IPS-18c (cell line): ENCODE results near the gene RAB36.
A peak's percentile ranks its signal among the peaks of the same experiment; 100 is the strongest.

Experiments used
- H3K4me3 ChIP-seq: 2 replicates; pipeline ENCODE4 v1.7.0; 2013; ENCODE audit warnings: low read depth, mild to moderate bottlenecking, low read length, moderate library complexity; ENCODE audit not compliant: insufficient read depth
- H3K9me3 ChIP-seq: one replicate; pipeline ENCODE4 v1.6.1; 2013; ENCODE audit warnings: mild to moderate bottlenecking, low read length, moderate library complexity; ENCODE audit not compliant: control insufficient read depth, insufficient read depth

Gene RAB36

DNA sequence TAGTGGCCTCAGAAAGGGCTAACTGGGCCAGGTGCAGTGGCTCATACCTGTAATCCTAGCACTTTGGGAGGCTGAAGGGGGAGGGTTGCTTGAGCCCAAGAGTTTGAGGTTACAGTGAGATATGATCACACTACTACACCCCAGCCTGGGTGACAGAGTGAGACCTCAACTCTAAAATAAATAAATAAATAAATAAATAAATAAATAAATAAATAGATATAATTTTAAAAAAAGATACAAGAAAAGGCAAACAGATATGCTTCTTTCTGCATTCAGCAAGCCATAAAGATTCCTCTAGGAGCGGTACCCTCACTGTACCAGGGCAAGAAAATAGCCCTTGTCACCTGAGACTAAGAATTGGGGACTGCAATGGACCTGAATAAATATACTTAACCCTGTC lies 2.2 kb upstream of the RAB36 start:
- no peak overlapping the region for H3K4me3 ChIP-seq
- no peaks in the 10 kb centered on the region for H3K9me3 ChIP-seq

DNA sequence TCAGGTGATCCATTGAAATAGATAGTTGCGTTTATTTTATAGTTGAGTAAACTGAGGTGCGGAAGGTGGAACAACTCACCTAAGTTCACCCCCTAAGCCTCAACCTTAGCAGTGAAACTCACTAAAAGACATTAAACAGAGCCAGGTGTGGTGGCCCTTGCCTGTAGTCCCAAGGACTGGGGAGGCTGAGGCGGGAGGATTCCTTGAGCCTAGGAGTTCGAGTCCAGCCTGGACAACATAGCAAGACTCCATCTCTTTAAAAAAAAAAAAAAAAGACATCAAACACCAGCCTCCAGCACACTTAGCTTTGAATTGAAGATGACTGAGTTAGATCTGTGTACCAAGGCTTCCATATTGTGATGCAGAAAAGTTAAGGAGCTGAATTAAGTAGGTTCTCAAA lies 845 bp upstream of the RAB36 start:
- Histone ChIP-seq H3K4me3 (no peak overlapping the region), H3K9me3 (no peaks in the 10 kb centered on the region)

DNA sequence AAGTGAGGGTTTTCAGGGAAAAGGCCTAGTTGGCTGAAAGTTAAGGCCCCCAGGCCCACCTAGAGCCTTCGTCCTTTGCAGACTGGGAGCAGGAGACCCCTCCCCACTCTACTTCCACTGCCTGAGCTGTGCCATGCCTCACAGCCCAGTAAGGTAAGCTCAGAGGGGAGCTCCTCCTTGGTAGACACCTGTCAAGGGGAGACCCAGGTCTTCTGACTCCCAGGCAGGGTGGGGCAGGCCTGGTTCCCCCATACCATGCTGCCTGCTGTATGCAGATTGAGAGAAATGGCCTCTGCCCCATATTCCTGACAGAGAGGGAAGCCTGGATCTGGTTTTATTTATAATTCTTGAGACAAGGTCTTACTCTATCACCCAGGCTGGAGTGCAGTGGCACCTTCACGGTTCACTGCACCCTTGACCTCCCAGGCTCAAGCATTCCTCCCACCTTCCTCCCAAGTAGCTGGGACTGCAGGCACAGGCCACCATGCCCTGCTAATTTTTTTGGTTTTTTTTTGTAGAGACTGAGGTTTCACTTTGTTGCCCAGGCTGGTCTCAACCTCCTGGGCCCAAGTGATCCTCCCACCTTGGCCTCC lies 697 bp downstream of the RAB36 start:
- Histone ChIP-seq H3K9me3 (no peaks in the 10 kb centered on the region), H3K4me3 (peak overlapping the region; percentile 63)

DNA sequence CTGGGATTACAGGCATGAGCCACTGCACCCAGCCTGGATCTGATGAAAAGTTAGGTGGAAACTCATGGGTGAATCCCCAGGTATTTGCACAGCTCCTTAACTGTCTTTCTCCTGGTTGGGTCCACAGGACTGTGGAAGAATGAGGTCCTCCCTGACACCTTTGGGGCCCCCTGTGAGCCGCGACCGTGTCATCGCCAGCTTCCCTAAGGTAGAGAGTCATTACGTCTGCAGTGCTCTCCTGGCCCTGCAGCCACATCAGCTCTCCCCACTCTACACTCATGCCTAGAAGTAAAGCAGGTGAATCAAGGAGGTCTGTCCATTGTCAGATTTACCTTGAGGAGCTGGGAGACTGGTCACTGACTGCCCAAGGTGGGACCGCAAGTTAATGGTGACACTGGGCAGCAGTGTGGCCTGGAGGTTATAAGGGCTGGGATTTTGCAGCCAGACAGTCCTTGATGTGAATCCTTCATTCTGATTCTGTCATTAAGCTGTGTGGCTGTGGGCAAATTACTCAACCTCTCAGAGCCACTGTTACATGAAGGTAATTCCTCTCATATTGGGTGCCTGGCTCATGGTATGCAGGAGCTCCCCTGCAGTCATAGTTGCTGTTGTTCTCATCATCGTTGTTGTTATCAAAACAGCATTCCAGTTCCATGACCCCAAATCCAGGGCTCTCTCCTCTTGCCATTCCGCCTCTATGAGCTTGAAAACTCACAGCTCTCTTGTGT lies 1.4 kb downstream of the RAB36 start:
- no peak overlapping the region for H3K4me3 ChIP-seq
- H3K9me3 ChIP-seq, result no peaks in the 10 kb centered on the region

DNA sequence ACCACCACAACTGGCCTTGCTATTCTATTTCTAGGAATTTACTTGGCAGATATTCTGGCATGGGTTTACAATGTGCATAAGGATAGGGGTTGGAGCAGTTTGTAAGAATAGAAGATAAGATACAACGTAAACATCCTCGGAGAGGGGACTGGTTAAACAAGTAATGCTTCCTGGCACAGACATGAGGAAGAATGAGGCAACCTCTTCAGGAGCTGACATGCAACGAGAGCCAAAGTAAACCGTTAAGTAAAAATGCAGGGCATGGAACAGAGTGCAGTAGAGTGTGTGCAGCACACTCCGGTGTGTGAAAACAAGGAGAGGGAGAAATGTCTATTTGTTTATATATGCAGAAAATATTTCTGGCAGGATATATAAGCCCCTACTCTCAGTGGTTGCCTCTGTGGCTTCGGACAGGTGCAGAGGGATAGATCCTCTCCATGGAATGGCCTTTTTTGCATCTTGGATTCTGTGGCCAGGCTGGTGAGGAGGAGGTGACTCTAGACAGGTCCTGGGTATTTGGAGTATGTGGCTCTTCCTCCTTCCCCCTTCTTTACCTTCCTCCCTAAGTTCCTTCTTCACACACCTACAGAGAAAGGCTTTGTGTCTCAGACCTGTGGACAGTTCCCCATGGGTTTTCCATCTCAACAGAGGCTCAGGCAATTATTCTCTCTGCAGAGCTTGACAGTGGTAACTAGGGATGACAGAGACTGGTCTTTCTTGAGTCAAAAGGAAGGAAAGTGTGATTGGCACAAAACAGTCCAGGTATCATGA lies 2.5 kb downstream of the RAB36 start:
- no peaks in the 10 kb centered on the region for H3K9me3 ChIP-seq
- H3K4me3 ChIP-seq, result no peak overlapping the region

DNA sequence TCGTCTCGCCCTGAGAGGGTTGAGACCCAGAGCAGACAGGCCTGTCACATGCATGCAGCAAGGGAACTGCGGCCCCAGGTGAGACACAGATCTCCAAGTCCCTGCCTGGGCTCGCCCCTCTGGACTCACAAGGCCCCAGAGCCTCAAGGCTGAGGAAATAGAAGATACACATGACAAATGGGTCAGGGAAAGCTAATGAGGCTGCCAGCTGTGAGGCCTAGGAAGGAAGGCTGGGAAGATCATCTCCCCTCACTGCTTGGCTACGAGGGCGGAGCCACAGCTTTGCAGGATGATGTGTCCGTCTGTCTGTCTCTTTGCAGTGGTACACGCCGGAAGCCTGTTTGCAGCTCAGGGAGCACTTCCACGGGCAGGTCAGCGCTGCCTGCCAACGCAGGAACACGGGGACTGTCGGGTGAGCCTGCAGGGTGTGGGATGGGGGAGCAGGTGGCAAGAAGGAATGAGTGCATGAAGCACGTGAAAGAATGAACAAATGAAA lies 4.5 kb downstream of the RAB36 start:
- Histone ChIP-seq H3K4me3 (no peak overlapping the region), H3K9me3 (no peaks in the 10 kb centered on the region)

DNA sequence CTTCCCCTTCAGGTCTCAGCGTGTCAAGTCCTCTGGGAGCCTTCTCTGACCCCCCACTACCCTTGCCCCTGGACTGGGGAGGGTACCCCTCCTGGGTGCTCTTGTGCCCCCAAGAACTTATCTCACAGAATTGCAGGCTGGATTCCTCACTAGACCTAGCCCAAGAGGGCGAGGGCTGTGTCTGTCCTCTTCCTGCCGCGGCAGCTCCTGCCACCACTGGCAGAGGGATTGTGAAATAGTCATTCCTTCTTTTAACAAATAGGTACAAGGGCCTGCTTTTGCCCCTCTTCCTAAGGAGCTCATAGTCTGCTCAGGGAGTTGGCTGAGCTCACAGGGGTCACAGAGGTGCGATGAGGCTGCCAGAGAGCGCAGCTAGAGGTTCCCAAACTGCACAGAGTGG lies 5.5 kb downstream of the RAB36 start:
- no peak overlapping the region for H3K4me3 ChIP-seq
- no peaks in the 10 kb centered on the region for H3K9me3 ChIP-seq

DNA sequence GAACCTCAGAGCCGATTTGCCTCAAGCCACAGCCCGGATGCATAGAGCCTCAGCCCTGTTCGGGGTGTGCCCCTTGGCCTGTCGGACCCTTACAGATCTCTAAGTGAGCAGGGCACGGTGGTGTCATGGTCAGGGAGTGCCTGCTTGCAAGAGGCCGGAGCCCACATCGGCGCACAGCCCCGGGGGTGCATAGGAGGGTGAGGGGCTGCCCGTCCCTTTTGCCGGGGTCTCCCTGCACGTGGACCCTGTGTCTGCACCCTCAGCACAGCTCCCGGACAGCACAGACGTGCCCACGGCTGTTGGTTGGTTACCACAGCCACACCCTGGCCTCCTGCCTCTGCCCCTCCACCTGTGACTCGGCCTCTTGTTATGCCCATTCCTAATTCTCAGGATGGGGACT lies 6.5 kb downstream of the RAB36 start:
- Histone ChIP-seq H3K4me3 (no peak overlapping the region), H3K9me3 (no peaks in the 10 kb centered on the region)

DNA sequence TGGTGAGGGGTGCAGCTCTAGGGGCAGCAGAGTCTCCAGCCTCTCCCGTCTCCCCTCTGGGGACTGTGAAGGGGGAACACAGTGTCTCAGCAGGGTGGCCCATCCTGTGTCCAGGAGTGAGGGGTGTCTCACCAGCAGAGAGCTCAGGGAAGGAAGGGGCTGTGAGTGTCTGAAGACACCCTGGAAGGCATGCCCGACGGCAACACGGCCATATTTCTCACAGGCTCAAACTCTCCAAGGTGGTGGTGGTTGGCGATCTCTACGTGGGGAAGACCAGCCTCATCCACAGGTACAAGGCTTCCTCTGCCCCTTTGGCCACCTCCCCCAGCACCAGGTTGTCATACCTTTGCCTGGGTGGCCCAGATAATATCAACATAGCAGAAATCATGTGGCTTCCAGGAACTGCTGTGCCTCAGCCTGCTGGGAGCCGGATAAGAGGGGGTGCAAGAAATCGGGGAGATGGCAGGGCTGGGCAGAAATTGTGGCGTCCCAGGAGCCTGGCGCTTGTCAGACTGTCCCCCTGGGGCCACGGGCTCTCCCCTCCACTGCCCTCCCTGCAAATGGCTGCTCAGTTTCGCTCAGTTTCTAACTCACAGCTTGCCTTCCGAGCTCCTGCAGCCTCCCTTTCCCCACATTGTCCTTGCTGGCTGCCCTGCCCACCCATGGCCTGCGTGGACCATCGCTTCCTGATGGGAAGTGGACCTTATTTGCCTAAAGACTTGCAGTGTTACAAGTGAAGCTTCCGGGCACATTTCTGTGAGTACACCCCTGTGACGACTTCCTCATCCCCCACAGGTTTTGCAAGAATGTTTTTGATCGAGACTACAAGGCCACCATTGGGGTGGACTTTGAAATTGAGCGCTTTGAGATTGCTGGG lies 7.2 kb downstream of the RAB36 start:
- no peak overlapping the region for H3K4me3 ChIP-seq

DNA sequence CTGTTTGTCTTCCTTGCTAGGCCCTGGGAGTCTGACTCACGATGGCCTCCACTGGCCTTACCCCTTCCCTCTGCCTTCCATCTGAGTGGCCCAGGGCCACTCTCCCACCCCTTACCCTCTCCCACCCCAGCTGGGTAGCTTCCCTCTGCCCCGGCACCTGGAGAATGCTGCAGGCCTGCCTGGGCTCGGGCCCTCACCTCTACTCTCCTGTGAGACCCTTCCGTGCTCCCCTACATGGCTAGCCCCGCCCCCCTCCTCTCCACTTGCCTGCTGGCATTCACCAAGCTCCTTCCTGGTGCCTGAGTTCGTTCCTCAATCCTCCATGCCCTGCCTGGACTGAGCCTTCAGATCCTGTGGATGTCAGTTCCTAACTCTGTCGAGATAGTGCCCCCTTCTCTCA lies 8.7 kb downstream of the RAB36 start:
- Histone ChIP-seq H3K4me3 (no peak overlapping the region), H3K9me3 (no peaks in the 10 kb centered on the region)

More for the DNA sequence above, 7.2 kb downstream of the RAB36 start:
- H3K9me3 ChIP-seq, result no peaks in the 10 kb centered on the region

DNA sequence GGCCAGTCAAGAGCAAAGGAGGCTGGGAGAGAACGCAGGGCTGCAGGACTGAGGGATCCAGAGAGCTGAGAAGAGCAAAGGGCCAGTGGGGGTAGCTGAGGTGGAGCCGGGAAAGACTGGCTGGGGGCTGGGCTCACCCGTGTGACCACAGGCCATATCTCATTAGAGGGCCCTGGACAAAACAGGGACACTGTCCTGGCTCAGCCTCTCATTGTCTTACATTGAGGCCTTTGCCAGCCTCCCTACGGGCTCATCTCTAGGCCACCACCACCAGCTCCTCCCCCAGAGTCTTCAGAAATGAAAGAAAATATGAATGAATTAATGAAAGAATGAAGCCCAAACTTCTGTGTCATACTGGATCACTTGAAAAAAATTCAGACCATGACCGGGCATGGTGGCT lies 9.2 kb downstream of the RAB36 start:
- Histone ChIP-seq H3K9me3 (no peaks in the 10 kb centered on the region), H3K4me3 (no peak overlapping the region)

DNA sequence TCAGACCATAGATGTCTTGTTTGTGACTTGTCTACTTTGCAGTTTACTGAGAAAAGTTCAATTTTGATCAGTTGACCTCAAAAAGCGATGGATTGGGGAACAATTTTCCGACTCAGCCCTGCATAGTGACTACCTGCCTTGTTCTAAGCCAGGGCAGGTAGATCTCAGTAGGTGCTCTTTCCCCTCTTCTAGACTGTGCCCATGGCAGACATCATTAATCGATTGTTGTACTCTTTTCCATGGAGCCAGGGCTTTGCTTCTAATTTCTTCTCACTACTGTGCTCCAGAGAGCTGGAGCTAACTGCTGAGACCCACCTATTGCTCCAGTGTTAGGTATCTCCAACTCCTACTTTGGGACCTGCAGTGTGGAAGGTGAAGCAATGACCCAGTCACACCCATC lies 9.9 kb downstream of the RAB36 start:
- Histone ChIP-seq H3K4me3 (no peak overlapping the region), H3K9me3 (no peaks in the 10 kb centered on the region)

DNA sequence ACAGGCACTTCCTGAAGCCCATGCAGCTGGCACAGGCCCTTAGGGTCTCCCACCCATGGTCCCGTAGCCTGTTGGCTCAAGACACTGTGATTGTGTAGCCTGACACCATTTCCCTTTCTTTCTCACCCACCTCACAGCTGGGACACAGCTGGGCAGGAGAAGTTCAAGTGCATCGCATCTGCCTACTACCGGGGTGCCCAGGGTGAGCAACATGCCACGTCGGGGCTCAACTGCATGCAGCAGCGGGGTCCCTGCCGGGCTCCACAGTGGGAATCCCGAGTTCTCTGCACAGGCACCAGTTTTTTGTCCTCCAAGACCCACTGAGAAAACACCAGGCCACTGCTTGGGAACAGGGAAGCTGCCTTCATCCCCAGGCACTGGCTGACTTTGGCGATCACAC lies 10.6 kb downstream of the RAB36 start:
- Histone ChIP-seq H3K9me3 (no peaks in the 10 kb centered on the region), H3K4me3 (no peak overlapping the region)

DNA sequence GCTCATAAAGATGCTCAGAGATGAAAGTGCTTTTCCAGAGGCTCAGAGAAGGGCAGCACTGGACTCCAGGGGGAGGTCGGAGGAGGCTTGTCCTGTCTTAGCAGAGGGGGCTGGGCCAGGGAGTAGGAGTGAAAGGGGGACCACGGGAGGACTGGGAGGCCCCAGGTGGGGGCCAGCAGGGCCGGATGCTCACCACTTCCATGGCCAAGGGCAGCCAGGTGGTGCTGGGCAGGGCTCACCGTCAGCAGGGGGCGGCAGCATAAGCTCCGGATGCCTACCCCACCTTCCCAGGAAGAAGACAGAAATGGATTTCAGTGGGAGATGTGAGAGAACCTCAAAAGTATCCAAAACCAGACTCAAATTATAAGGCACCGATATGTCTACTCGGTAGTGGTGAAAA lies 11.0 kb downstream of the RAB36 start:
- no peaks in the 10 kb centered on the region for H3K9me3 ChIP-seq
- H3K4me3 ChIP-seq, result no peak overlapping the region

DNA sequence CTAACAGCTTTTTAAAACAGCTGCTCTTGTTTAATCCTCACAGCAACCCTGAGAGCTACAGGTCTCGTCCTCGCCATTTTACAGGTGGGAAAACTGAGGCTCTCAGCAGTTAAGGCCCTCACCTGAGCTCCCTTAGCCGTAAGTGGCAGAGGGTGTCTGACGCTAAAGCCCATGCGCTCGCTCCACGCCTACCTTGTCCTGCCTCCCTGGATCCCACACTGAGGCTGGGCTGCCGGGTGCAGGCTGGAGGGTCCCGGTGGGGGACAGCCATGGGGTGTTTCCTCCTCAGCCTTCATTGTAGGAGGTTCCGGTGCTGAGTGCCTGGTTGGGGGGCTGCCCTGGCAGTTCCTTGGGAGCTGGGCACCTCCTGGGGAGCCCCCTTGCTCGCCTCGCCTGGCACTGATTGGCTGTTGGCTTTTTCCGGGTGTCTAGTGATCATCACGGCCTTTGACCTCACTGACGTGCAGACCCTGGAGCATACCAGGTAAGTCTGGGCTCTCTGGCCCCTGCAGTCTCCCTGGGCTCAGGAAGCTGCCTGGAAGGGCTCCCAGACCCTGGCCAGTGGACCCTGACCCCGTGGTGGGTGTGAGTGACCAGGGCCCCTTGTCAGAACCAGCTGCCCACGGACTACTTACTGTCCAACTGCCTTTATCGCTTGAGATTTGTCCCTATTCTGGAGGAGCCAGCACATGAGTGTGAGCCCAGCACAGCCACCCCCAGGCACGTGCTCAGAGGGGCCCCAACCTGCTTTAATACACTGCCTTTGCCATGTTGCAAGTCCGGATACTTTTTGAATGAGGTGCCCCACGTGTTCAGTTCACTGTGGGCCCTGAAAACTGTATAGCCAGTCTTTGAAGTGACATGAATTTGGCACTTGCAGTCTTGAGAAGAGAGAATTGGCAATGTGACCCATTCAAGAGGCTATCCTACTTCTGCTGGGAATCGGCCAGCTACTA lies 12.6 kb downstream of the RAB36 start:
- no peak overlapping the region for H3K4me3 ChIP-seq
- no peaks in the 10 kb centered on the region for H3K9me3 ChIP-seq

DNA sequence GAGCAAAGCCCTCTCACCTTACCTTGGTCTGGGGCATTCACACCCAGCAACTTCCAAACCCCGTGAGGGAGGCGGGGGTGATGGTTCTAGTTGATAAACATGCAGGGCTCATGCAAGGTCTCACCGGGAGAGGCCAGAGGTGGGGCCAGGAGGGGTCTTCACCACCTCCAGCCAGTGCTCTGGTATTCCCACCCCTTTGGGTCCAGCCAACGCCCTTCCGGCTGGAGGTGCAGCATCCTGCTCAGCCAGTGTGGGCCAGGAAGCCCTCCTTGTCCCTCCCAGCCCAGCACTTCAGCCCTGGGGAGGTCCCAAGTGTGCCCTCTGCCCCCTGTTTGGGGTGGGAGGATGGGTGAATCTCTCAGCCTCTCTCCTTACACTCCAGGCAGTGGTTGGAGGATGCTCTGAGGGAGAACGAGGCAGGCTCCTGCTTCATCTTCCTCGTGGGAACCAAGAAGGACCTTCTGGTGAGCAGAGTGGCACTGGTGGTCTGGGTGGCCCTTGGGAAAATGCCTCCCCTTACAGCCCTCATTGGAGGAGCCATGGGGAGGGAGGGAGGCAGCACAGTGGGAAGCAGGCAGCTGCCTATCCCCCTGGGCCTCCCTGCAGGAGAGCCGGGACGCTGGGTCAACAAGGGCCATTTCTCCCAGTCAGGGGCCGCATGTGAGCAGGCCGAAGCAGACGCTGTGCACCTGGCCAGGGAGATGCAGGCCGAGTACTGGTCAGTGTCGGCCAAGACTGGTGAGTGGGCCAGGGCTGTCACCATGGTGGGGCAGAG lies 13.4 kb downstream of the RAB36 start:
- Histone ChIP-seq H3K4me3 (no peak overlapping the region), H3K9me3 (no peaks in the 10 kb centered on the region)
